Ramos (cell line): ENCODE measurements around the gene HCFC1R1.
"Not testable (repeated sequence)": the region's sequence is repeated elsewhere in the genome, so short reads cannot be mapped to it uniquely, and the experiment has no call there.

Experiments used
- in situ Hi-C: fragments of 300-500 bp; cut with MboI; formaldehyde crosslinking; loops from one replicate; pipeline ENCODE4 v1.14.3; 2022; ENCODE audit warnings: low sequenced_read_pairs; ENCODE audit not compliant: unreplicated experiment

HCFC1R1 gene

GRCh38 chr16:3057181-3058138, 33.7 kb upstream of the HCFC1R1 start:
- in situ Hi-C loops: no loop called here

GRCh38 chr16:3056336-3057180, 32.8 kb upstream of the HCFC1R1 start:
- in situ Hi-C loops: no loop called here

GRCh38 chr16:3055734-3056115, 32.0 kb upstream of the HCFC1R1 start:
- in situ Hi-C loops: not testable (repeated sequence)

GRCh38 chr16:3054965-3055733, 31.4 kb upstream of the HCFC1R1 start:
- in situ Hi-C loops: no loop called here

- in situ Hi-C loops: not testable (repeated sequence)
Observed at GRCh38 chr16:3053330-3053710, 29.6 kb upstream of the HCFC1R1 start.

GRCh38 chr16:3052571-3053329, 29.0 kb upstream of the HCFC1R1 start:
- in situ Hi-C loops: not testable (repeated sequence)

- in situ Hi-C loops: no loop called here
Observed at GRCh38 chr16:3051494-3051893, 27.8 kb upstream of the HCFC1R1 start.

- in situ Hi-C loops: no loop called here
Observed at GRCh38 chr16:3051009-3051408, 27.3 kb upstream of the HCFC1R1 start.

- in situ Hi-C loops: no loop called here
Observed at GRCh38 chr16:3050487-3050886, 26.7 kb upstream of the HCFC1R1 start.

- in situ Hi-C loops: no loop called here
Observed at GRCh38 chr16:3049921-3050481, 26.3 kb upstream of the HCFC1R1 start.

- in situ Hi-C loops: no loop called here
Observed at GRCh38 chr16:3047387-3047720, 23.6 kb upstream of the HCFC1R1 start.

- in situ Hi-C loops: no loop called here
Observed at GRCh38 chr16:3046641-3047386, 23.1 kb upstream of the HCFC1R1 start.

- in situ Hi-C loops: no loop called here
Observed at GRCh38 chr16:3045758-3046640, 22.3 kb upstream of the HCFC1R1 start, which contains the start of gene MMP25. Gene MMP25, plus strand, starts transcription at chr16:3046561. Its CDS starts 357 bp downstream, at chr16:3046918.

GRCh38 chr16:3044708-3045107, 21.0 kb upstream of the HCFC1R1 start:
- in situ Hi-C loops: no loop called here

GRCh38 chr16:3042376-3042775, 18.6 kb upstream of the HCFC1R1 start:
- in situ Hi-C loops: no loop called here

- in situ Hi-C loops: no loop called here
Observed at GRCh38 chr16:3038896-3039295, 15.2 kb upstream of the HCFC1R1 start.

GRCh38 chr16:3038256-3038655, 14.5 kb upstream of the HCFC1R1 start:
- in situ Hi-C loops: no loop called here
